HuH-7 (cell line): Measurements from ENCODE around the gene PARD3B.

Source experiments
- DNase-seq: peaks from one replicate; pipeline ENCODE4 v3.0.0; 2011; ENCODE audit warnings: low spot score

PARD3B gene

DNA sequence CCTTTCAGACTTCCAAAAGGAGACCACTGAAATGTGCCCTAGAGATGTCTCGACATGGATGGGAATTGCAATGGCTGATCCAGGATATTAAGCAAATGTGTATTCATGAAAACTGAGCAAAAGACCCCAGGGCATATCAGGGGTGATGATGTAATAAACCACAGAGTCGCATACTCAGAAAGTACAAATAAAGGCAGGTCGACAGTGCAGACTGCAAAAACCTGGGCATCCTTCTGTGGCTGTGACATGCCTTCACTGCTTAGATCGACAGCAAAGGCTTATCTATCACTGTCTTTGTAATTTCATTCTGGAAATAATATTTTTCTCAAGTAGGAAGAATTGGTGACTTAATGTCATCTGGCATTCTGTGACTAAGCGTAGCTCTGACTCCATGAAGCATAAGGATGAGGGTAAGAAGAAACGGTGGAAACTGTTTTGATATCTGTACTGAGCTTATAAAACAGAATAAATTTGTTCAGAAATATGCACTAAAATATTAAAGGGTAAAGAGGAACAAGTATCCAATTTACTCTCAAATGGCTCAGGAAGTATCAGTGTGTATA lies 1021.4 kb downstream of the PARD3B start:
- no peak for DNase-seq

DNA sequence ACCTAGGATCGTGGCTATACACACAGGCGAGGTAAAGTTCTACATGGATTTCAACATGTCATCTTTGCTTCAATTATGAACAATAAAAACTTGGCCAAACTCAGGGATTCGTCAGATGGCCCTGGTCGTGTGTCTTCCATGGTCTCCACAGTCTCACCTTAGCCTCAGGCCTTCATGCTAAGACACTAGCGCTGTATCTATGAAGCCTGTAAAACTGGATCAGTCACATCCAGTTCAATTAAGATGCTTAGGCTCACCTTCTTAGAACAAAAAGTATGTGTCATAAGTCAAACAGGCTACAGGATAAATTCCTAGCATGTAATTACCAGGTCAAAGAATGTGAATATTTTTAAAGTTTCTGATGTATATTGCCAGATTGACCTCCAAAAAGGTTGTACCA lies 1023.3 kb downstream of the PARD3B start:
- no peak for DNase-seq

DNA sequence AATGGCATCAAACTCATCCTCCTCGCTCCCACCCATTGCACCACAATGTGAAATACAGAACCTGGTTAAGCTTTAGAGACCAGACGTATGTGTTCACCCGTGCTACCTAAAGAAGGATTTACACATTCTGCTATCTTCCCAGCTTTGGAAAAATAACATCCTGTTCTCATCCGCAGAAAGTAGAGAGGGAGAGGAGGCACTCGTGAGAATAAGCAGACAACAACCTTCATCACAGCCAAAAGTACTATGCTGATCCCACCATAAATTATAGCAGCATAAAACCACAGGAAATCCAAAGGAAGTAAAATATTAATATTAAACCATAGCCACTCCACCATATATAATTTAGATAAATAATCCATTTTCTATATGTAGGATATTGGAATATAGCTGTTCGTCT lies 1025.4 kb downstream of the PARD3B start:
- no peak for DNase-seq

DNA sequence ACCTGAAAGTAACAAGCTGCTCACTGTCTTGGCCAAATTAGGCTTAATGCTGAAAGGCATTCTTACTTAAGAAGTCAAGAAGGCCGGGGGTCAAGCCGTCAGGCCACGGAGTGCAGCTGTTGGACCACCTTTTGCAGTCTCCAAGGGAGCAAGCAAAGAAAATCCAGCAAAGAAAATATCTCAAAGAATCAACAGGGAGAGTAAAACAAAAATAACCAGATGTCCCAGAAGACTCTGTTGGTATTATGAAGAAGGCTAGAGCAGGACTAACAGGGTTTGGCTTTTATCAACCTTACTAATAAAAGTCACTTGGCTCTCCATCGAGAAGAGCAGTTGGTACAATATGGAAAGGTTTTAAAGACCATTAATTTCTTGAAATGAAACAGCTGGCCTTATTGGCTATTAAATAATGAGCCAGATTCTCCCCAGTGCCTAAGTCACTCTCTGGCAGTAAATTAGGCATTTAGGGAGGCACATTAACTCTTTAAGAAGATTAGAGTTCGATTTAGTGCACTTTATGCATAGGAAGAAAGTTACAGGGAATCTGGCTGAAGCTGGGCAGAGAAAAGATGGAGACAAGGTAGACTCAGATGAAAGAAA lies 1026.2 kb downstream of the PARD3B start:
- DNase-seq: no peak

DNA sequence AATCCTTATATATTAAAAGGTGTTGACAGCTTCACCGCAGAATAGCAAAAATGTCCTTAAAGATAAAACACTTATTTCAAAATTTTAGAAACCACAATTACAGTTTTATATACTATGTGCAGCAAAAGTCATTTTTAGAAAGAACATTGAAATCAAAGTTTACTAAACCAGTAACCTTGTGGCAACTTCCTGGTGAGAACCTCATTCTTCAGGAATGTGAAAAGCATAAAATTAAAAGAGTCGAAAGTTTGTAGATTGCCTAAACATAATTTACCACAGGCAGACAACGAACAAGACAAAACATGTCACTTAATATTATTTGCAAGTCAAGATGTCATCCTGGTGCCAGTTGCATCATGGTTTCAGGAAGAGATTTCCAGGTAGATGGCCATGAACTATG lies 1028.7 kb downstream of the PARD3B start:
- DNase-seq: no peak

DNA sequence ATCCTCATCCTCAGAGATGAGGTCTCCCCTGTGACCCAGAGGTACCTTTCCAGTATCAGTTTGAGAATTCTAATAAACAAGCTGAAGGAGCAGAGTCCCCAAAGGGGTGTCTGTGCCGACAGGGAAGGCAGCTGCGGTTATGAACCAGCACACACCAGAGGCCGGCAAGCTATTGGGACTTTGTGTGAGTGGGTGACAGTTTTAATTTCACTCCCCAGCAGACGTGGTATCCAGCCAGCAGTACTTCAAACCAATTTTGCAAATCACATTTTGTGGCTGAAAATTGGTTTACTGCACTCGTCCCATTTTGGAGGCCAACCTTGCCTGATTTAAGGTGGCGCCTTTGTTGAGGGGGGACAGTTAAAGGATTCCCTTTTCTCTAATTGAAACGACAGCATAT lies 1034.1 kb downstream of the PARD3B start:
- DNase-seq: no peak

DNA sequence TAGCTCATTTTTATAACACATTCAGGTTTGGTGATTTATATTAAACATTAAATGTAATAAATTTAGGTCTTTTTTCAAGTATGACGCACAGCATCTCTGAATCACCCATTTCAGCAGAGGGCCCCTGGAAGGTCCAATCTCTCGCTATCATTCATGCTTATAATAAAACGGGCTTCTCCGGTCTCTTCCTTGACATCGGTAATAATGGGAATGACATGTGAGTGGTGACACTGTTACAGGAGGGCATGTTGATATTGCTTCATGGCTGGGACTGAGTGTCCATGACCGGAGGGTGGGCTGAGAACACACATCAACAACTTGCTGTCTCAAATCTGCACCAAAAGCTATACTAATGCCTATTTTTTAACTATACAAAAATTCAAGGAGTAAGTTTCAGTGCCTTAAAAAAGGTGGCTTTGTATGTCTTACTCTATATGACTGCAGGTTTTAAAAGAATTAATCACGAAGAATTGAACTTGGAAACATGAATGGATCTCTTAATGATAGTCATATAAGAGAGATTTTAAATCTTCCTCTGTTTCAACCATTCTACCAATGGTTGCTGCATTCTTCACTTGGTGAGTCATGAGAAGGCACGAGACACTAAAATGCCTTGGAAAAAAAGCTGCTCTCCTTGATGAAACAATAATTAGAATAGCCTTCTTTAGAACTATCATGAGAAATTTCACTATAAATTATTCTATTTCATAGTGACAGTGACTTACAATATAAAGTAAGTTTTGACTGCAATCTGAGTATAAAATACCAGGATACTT lies 1035.1 kb downstream of the PARD3B start:
- DNase-seq: no peak

DNA sequence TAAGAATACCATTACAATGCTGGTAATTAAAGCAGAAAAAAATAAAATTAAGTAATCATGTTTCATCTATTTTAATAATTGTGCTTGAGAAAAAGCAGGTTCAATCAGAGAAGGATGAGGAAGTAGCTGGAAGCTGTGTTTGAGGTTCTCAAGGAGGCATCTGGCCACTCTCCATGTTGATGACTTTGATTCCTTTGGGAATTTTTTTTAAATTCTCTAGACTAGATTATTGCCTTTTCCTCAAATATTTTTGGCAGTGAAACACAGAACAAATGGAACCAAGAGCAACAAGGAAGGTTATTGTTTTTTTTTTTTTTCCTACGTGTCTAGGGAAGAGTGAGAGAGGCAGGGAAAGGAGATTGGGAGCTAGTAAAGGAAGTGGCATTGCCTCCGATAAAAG lies 1037.1 kb downstream of the PARD3B start:
- no peak for DNase-seq

DNA sequence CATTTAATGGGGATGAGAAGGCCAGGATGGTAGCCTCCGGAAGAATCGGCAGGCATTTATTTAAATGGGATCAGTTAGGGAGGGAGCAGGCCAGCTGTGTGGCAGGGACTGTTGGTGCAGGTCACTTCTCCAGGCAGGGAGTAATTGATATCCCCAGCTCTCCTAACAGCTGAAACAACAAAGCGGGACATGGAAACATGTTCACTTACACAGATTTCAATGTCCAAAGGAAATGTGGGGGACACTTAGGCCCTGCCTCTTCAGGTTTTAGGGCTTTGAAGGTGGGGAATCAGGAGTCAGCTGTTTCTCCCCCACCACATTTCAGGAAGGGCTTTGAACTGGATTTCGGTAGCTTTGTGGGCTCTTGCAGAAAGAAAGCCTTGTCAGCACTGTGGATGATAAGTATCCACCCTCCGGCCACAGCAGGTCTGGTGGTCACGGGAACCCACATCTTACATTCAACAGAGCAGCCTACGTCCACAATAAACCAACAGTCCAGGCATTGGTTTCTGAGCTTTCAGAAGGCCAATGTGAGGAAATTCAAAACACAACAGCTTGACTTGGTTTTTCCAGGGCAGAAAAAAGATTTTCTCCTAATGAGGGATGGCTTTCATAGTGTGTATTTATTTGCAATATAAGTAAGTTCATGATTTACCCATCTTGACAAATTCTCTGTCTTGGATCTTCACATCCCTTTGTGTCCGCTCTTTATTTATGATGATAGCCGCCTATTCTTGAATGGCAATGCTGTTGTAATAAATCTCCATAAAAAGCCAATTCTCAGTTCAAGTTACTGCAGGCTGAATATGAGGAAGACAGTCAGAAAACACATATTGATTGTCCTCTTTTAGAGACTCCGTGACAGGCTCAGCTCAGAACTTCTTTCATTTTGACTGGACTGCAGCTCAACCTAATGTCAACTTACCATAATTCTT lies 1040.4 kb downstream of the PARD3B start:
- DNase-seq: no peak

DNA sequence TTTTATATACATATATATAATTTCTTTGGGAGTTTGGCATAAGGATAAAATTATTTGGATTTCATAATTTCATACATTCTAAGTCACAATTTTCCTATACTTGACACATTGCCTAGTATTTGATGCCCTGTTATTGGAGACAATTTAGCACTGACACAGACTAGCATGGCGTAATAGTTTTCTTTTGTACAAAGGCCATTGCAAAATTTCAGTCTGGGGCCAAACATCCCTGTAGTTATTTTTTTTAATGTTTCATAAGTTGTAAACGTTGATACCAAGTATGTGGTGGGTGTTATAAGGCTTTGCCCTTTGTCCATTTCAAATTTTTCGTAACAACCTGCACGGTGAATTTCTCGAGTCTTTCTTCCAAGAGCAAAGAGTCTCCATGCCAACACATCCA lies 1041.4 kb downstream of the PARD3B start:
- no peak for DNase-seq

DNA sequence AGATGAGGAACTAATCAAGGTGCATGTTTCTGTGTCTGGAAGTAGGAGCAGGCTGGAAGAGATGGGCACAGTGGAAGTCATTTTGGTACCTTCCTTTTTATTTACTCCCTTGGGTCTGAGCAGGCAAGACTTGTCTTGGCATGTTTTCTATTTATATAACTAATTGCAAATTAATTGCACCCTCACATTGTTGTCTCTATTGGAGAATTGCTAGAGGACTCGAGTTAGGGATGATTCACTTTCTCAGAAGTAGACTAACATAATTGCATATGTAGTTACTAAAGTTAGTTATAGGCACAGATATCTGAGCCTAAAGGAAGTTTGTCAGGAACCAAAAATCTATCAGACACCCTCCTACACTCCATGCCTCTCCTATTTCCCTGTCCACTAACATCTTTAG lies 1044.2 kb downstream of the PARD3B start:
- no peak for DNase-seq

DNA sequence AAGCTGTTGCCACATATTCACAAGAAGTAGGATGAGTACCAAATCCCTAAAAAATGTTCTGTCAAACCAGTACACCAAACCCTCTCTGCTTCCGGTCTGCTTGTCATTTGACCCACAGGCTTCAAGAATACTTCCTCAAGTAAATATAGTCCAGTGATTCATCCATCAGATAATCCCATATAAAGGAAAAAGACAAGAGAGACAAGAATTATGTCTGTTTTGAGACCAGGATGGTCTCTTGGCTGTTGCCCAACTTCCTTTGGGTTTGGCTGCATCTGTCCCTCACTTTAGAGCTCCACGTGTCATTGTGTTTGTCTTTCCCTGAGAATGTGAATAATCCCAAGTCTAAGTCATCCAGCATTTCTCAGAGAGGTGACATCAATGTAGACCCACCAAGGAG lies 1045.5 kb downstream of the PARD3B start:
- no peak for DNase-seq

DNA sequence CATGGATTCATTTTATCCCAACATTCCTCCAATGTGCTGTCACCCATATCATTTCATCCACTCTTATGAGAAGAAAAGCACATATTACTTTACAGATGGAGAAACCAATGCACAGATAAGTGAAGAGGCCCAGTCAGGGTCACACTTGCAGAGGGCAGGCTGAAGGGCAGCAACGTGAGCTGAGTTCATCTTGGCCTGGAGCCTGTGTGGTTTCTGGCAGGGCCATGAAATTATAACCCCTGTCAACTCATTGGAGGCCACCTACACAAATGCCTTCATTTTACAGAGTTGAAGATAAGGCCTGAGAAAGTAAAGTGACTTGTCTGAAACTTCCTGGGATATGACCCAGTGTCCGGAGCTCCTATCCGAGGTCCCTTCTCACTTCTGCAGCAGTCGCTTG lies 1048.6 kb downstream of the PARD3B start:
- no peak for DNase-seq

DNA sequence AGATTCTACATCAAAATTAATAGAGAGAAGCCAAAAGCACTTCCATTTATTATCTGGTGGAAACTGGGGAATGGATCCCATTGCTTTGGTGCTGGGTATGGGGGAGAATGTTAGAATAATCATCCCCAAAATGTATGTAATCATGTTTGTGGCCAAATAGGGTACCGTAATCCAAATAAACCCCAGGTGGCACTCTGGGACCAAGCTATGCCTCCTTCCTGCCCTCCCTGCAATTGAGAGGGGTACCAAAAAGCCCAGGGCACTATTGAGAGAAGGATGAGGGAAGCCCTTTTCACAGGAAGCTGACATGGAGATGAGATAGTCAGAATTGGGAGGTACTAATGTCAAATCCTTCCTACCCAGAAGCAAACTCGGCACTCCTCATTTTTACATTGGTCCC lies 1051.3 kb downstream of the PARD3B start:
- DNase-seq: no peak

DNA sequence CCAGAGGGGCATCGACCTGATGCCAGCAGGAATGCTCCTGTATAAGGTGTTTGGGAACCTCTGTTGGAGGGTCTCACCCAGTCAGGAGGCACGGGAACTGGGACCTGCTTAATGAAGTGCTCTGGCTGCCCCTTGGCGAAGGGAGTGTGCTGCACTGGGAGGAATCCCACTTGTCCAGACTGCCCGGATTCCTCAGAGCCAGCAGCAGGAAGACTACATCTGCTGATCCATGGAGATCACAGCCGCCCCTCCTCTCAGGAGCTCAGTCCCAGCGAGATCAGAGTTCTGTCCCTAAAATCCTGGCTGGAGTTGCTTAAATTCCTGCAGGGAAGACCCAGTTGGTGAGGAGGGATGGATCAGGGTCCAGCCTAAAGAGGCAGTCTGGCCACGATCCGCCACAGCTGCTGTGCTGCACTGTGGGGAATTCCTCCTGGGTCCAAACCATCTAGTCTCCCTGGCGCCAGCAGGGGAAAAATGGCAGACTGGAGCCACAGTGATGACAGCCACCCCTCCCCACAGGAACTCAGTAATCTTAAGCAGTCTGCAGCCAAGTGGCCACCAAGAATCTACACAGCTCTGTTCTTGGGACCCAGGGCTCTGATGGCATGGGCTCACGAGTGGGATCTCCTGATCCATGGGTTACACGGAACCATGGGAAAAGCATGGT lies 1060.5 kb downstream of the PARD3B start:
- no peak for DNase-seq

DNA sequence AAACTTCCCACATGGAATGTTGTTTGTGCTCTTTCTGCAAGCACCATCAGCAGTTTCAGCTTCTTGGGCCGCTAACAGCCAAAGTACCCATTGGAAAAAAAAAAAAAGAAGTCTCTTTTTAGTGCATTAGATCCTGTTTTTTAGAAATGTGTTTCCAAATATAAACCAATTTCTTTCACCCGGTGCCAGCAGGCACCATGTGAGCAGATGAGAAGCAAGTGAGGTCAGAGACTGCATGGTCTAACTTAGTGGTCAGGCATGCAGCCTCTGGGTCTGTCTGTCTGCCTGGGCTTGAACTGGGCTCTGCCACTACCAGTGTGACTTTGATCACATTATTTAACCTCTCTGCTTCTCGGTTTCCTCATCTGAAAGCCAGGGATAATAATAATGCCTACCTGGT lies 1061.9 kb downstream of the PARD3B start:
- no peak for DNase-seq

DNA sequence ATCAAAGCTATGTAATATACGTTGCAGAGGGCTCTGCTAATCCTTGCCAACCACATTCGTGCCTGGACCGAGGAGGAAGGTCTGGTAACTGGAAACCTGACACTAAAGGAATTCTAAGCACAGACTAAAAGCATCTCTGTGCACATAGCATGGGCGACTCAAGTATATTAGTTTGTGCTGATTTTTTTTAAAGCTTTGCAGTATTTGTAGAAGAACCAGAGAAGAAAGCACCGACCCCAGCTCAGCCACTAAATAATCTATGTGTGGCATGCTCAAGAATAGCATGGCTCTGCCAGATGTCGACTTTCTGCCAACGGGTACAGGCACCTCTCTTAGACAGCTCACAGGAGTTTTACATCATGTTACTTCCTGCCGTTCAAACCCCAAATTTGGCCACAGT lies 1063.8 kb downstream of the PARD3B start:
- no peak for DNase-seq

DNA sequence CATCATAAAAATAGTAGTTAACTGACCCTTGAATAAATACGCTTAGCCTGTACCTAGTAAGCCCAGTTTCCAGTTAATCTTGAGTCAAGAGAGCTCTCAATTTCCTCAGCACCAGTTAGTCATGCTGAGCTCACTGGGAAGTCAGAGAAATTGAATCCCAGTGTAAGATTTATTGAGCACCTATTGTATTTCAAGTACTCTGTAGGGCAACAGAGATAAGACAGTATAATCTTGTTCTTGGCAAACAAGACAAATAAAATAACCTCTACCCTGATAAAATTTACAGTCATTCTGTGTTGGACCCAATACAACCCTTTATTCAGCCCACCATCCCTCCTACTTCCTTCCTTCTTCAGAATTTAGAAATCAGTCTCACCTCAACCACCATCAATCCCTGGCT lies 1065.2 kb downstream of the PARD3B start:
- DNase-seq: no peak

DNA sequence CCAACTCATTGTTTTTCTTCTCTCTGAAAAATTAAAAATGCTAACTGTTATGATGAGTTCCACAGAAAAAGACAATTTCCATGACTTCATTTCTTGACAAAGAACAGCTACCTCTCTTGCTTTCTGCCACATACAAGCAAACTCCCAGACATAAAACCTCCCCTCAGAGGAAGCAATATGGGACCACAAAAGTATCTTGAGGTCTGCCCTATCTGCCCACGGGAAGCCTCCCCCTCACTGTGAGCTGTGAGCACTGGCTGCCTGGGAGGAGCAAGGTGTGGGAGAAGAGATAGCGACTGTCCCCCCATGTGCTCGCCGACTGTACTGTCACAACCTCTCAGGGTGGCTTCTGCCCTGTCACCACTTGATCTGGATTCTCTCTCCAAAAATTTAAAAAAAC lies 1067.4 kb downstream of the PARD3B start:
- DNase-seq: no peak

DNA sequence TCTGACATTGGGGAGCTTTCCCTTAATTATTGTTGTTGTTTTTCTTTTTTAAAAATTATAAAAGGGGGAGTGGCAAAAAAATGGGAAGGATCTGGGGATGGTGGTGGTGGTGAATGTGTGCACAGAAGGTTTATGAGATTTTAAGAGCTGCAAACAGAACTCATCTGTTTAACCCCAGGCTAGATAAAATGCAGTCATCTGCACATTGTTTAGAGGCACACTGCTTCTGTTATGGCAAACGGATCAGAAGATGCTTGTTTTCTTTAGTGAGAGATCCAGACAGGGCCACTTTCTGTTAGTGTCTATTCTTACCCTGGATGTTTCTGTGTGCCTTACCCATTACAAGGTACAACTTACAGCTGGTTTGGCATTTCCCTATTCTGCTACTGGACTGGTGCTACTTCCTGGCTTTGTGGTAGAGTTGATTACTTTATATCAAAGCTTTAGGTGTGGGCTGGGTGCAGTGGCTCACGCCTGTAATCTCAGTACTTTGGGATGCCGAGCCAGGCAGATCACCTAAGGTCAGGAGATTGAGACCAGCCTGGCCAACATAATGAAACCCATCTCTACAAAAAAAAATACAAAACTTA lies 1068.8 kb downstream of the PARD3B start:
- DNase-seq: no peak

DNA sequence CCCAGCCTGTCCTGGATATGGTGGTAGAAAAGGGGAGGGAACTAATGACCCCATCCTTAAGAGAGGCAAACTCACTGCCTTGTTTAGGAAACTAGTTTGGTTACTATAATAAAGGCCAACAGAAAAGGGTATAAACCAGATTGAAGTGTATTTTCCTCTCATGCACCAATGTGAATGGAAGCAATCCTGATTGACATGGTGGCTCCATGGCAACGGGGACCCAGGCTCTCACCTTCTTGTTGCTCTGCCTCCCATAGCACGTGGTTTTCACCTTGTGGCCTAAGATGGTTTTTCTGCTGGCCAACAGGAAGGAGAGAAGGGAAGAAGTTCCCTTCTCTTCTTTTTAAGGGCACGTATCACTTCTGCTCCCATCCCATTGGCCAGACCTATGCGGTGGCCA lies 1069.7 kb downstream of the PARD3B start:
- DNase-seq: no peak

DNA sequence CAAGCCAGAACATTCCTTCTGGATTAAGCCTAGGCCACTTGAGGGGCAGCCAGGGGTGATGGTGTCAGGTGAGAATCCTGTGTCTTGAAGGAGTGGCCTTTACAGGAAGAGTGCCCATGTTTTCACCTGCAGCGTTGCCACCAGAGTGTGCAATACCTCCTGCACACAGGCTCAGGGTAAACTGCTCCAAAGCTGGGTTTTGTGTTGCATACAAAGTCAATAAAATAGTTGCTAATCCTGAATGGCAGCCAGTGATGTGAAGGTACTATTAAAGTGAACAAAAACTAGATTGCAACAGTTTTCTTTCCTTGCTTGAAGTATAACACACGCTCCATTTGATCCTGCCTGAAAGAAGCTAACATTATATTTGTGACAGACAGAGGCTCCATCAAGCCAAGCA lies 1072.6 kb downstream of the PARD3B start:
- DNase-seq: no peak
